Parathyroid adenoma (tissue), 2 donors: Measurements from ENCODE around the gene MAD2L1.

Experiments used
- H2AFZ ChIP-seq: fragments of 300-600 bp; sonication (generic); one replicate; pipeline ENCODE4 v1.7.0; 2017; ENCODE audit warnings: antibody characterized with exemption, mild to moderate bottlenecking
- H3K27ac ChIP-seq: fragments of 300-600 bp; sonication (generic); one replicate; pipeline ENCODE4 v1.7.0; 2017
- H3K27me3 ChIP-seq: fragments of 300-600 bp; sonication (generic); one replicate; pipeline ENCODE4 v1.7.0; 2017; ENCODE audit warnings: low read length; ENCODE audit not compliant: control insufficient read depth, insufficient read depth
- H3K36me3 ChIP-seq: fragments of 300-600 bp; sonication (generic); one replicate; pipeline ENCODE4 v1.7.0; 2017; ENCODE audit warnings: low read length; ENCODE audit not compliant: control insufficient read depth, insufficient read depth
- H3K4me1 ChIP-seq: fragments of 300-600 bp; sonication (generic); one replicate; pipeline ENCODE4 v1.7.0; 2017; ENCODE audit warnings: control low read depth
- H3K4me2 ChIP-seq: fragments of 300-600 bp; sonication (generic); one replicate; pipeline ENCODE4 v1.7.0; 2017; ENCODE audit warnings: low read length
- H3K4me3 ChIP-seq: fragments of 300-600 bp; sonication (generic); one replicate; pipeline ENCODE4 v1.7.0; 2017; ENCODE audit warnings: low read depth, low read length
- H3K79me2 ChIP-seq: fragments of 300-600 bp; sonication (generic); one replicate; pipeline ENCODE4 v1.7.0; 2017; ENCODE audit warnings: control low read depth
- H3K9ac ChIP-seq: fragments of 300-600 bp; sonication (generic); one replicate; pipeline ENCODE4 v1.7.0; 2017; ENCODE audit warnings: mild to moderate bottlenecking
- H3K9me3 ChIP-seq: fragments of 300-600 bp; sonication (generic); one replicate; pipeline ENCODE4 v1.7.0; 2017; ENCODE audit warnings: low read length; ENCODE audit not compliant: control insufficient read depth
- CTCF ChIP-seq: fragments of 300-600 bp; sonication (generic); IDR thresholded peaks from one replicate; pipeline ENCODE4 v1.7.0; 2017; ENCODE audit warnings: antibody characterized with exemption, mild to moderate bottlenecking
- donor health status: primary hyperparathyroidism.

MAD2L1 gene

GRCh38 chr4:120062663-120063195 is 3.9 kb downstream of the MAD2L1 start:
- H2AFZ ChIP-seq, result no peak overlapping the region
- H3K4me3 ChIP-seq, result no peak overlapping the region
- H3K4me2 ChIP-seq, result no peak overlapping the region
- H3K9ac ChIP-seq, result no peak overlapping the region
- H3K4me1 ChIP-seq, result no peaks in the 10 kb centered on the region
- no peaks in the 10 kb centered on the region for H3K9me3 ChIP-seq
- H3K79me2 ChIP-seq, result no peaks in the 10 kb centered on the region
- H3K36me3 ChIP-seq, result no peaks in the 10 kb centered on the region
- H3K27ac ChIP-seq, result no peak overlapping the region
- no peak for TF ChIP-seq CTCF
- no peaks in the 10 kb centered on the region for H3K27me3 ChIP-seq

- Histone ChIP-seq H3K4me2 (no peak overlapping the region), H3K9ac (no peak overlapping the region), H3K79me2 (no peaks in the 10 kb centered on the region), H3K4me3 (no peak overlapping the region), H3K36me3 (no peaks in the 10 kb centered on the region), H3K27ac (no peak overlapping the region), H3K4me1 (no peaks in the 10 kb centered on the region), H3K27me3 (no peaks in the 10 kb centered on the region), H3K9me3 (no peaks in the 10 kb centered on the region), H2AFZ (no peak overlapping the region)
- TF ChIP-seq CTCF, result no peak
Observed at GRCh38 chr4:120059036-120059435, 7.6 kb downstream of the MAD2L1 start.

GRCh38 chr4:120057416-120057815 is 9.2 kb downstream of the MAD2L1 start:
- Histone ChIP-seq H3K4me2 (no peak overlapping the region), H3K27me3 (no peaks in the 10 kb centered on the region), H2AFZ (no peak overlapping the region), H3K79me2 (no peaks in the 10 kb centered on the region), H3K4me3 (no peak overlapping the region), H3K36me3 (no peaks in the 10 kb centered on the region), H3K4me1 (no peaks in the 10 kb centered on the region), H3K9ac (no peak overlapping the region), H3K9me3 (no peaks in the 10 kb centered on the region), H3K27ac (no peak overlapping the region)
- TF ChIP-seq CTCF, result no peak

- Histone ChIP-seq H3K36me3 (no peaks in the 10 kb centered on the region), H3K9ac (no peak overlapping the region), H3K4me1 (no peaks in the 10 kb centered on the region), H3K9me3 (no peaks in the 10 kb centered on the region), H3K27me3 (no peaks in the 10 kb centered on the region), H3K27ac (no peak overlapping the region), H3K4me3 (no peak overlapping the region), H3K79me2 (no peaks in the 10 kb centered on the region), H3K4me2 (no peak overlapping the region), H2AFZ (no peak overlapping the region)
- TF ChIP-seq CTCF, result no peak
Observed at GRCh38 chr4:120056246-120056645, 10.4 kb downstream of the MAD2L1 start.

- Histone ChIP-seq H3K36me3 (no peaks in the 10 kb centered on the region), H3K9ac (no peak overlapping the region), H3K4me3 (no peak overlapping the region), H3K79me2 (no peaks in the 10 kb centered on the region), H3K27ac (no peak overlapping the region), H3K27me3 (no peaks in the 10 kb centered on the region), H3K9me3 (no peaks in the 10 kb centered on the region), H3K4me2 (no peak overlapping the region), H3K4me1 (no peaks in the 10 kb centered on the region), H2AFZ (no peak overlapping the region)
- no peak for TF ChIP-seq CTCF
Observed at GRCh38 chr4:120055795-120056194, 10.9 kb downstream of the MAD2L1 start.
